ENCODE measurements around the gene CD164L2. TPM values are rescaled to one million over a fixed set of nuclear protein-coding genes. Genes with fewer than 3 reads are reported as not detected.
"Not testable (repeated sequence)": the region's sequence is repeated elsewhere in the genome, so short reads cannot be mapped to it uniquely, and the experiment has no call there.

CD164L2 gene
- not detected for polyA plus RNA-seq

DNA sequence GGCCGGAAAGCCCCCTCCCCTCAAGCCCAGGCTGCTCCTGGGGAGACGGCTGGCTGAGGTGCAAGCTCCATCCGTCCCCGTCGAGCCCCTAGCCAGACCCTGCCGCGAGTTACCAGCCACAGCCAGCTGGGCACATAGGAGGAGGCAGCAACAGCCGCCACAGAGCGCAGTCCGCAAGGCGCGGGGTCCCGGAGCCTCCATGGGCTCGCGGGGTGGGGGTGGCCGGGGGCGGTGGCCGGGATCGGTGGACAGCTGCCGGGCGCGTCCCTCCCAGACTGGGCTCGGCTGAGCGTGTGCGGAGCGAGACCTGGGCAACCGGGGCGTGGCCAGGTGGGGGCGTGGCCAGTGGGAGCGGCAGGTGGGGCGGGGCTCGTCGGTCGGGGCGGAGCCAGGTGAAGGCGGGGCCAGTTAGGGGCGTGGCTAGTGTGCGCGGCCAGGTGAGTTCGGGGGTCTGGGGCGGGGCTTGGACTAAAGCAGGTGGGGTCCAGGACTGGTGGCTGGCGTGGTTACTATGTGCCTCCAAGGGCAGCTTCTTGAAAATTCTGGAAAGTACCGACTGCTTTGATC lies at the start of gene CD164L2:
CD164L2 (minus strand) TSS at position 295 of the 567 bp plus-strand sequence; CDS start at position 201, 94 bp downstream.
- no peak within 1 kb of the TSS for H3K4me3 Mint-ChIP-seq
- H3K36me3 Mint-ChIP-seq = no peaks in the 10 kb centered on the region

GRCh38 chr1:27432725-27433124 lies 49.6 kb upstream of the CD164L2 start:
- H3K27me3 Mint-ChIP-seq, H3K36me3 Mint-ChIP-seq, H3K9me3 Mint-ChIP-seq: not testable (repeated sequence)
- Mint-ChIP-seq H3K27ac (peak overlapping the region in 1 of 3 donors; percentile 73), H3K4me3 (peak overlapping the region in 1 of 4 donors; percentile 74), H3K4me1 (peaks cover 62 to 70% (median 68%) of the 10 kb centered on the region in 3 donors)

More for the DNA sequence above, at the start of gene CD164L2:
- no peaks in the 10 kb centered on the region for H3K9me3 Mint-ChIP-seq
- peaks cover 5 to 11% (median 6%) of the 10 kb centered on the region in 3 donors for H3K4me1 Mint-ChIP-seq
- H3K27me3 Mint-ChIP-seq = no peaks in the 10 kb centered on the region
- no peak within 1 kb of the TSS for H3K27ac Mint-ChIP-seq

DNA sequence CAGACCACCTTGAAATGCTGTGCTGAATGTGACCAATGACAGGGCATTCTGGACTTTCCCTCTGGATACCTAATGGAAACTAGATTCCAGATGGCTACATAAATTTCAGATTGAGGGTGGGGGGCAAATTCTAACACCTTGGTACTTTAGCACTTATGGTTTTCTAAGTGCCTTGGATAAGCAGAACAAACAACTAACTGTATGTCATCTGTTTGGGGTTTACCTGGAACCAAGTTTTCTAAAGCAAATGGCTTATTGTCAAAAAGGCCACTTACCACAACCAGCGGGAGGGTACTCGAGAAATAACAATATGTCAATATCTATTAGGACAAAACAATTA lies 48.4 kb upstream of the CD164L2 start:
- Mint-ChIP-seq H3K27ac (peak overlapping the region; percentile 71 to 80 (median 73)), H3K36me3 (peaks cover 2% of the 10 kb centered on the region), H3K27me3 (no peaks in the 10 kb centered on the region), H3K4me1 (peaks cover 61 to 69% (median 64%) of the 10 kb centered on the region in 3 donors), H3K4me3 (peak overlapping the region in 3 of 4 donors; percentile 8 to 78 (median 41)), H3K9me3 (no peaks in the 10 kb centered on the region)

GRCh38 chr1:27430903-27431600 lies 47.9 kb upstream of the CD164L2 start:
- H3K4me3 Mint-ChIP-seq = peak overlapping the region in 3 of 4 donors; percentile 41 to 78 (median 57)
- peaks cover 62 to 67% (median 63%) of the 10 kb centered on the region in 3 donors for H3K4me1 Mint-ChIP-seq
- H3K27ac Mint-ChIP-seq = peak overlapping the region; percentile 71 to 80 (median 73)
- H3K9me3 Mint-ChIP-seq = no peaks in the 10 kb centered on the region
- peaks cover 3% of the 10 kb centered on the region for H3K36me3 Mint-ChIP-seq
- H3K27me3 Mint-ChIP-seq = no peaks in the 10 kb centered on the region

DNA sequence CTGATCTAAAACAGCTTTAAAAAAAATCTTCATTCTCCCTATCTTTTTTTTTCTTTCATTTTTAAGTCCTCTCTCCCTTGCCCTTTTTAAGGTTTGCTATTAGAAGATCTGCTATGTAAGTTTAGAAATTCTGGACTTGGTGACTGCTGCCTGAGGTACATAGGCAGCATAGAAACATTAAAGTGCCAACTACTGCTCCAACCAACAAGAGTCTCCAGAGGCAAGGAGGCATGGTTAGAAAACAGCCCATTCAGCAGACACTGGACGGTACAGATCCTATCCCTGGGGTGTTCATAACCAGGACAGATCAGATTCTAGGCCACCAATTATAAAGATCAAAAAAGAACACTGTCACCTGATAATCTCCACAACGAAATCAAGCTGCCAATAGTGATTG lies 45.9 kb upstream of the CD164L2 start:
- Mint-ChIP-seq H3K4me3 (peak overlapping the region in 3 of 4 donors; percentile 37 to 76 (median 66)), H3K9me3 (no peaks in the 10 kb centered on the region), H3K4me1 (peaks cover 52 to 57% (median 53%) of the 10 kb centered on the region in 3 donors), H3K27me3 (no peaks in the 10 kb centered on the region), H3K27ac (peak overlapping the region; percentile 82 to 93 (median 89)), H3K36me3 (peaks cover 4% of the 10 kb centered on the region)

GRCh38 chr1:27428316-27429028 lies 45.3 kb upstream of the CD164L2 start:
- peaks cover 4% of the 10 kb centered on the region for H3K36me3 Mint-ChIP-seq
- peak overlapping the region in 3 of 4 donors; percentile 37 to 76 (median 66) for H3K4me3 Mint-ChIP-seq
- no peaks in the 10 kb centered on the region for H3K9me3 Mint-ChIP-seq
- H3K4me1 Mint-ChIP-seq = peaks cover 46 to 53% (median 48%) of the 10 kb centered on the region in 3 donors
- no peaks in the 10 kb centered on the region for H3K27me3 Mint-ChIP-seq
- H3K27ac Mint-ChIP-seq = peak overlapping the region; percentile 82 to 93 (median 89)

DNA sequence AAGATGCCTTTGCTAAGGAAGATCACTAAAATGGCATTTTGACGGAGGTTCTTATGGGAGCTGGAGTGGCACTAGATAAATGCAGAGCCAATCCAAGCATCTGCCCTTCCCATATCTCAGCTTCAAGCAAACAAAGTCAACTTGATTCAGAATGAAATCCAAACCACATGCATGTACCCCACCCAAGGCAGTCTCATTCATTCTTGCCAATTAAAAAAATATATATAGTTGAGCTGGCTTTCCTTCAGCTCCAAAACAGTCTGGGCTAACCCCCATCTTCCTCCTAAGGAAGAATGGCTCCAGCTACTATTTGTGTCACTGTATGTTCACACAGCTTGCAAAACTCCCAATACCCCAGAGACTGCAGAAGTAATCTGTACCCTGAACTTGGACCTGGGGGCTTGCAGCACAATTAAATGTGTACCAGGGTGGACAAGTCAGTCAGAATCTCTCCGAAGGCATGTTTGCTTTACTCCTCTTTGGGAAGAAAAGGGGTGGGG lies 44.7 kb upstream of the CD164L2 start:
- no peaks in the 10 kb centered on the region for H3K9me3 Mint-ChIP-seq
- H3K4me3 Mint-ChIP-seq = peak overlapping the region in 3 of 4 donors; percentile 63 to 74 (median 73)
- H3K36me3 Mint-ChIP-seq = peaks cover 4% of the 10 kb centered on the region

DNA sequence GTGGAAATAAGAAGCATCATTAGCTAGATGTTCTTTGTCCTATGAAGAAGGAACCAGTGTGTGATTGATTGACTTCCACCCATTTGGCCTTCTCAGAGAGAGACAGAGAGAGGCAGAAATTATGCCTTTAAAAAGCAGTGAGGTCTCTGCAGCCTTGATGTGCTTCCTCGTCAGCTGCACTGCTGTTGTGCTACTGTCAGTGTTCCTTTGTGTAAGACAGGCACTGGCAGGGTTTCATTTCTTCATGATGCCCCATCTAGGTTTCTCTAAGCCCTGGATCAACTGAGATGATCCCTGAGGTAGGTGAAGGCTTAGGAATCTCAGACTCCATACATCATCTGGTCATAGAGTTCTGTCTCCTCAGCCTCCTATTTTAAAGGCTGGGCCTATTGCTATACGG lies 44.2 kb upstream of the CD164L2 start:
- Mint-ChIP-seq H3K36me3 (peaks cover 4% of the 10 kb centered on the region), H3K27me3 (no peaks in the 10 kb centered on the region), H3K27ac (peak overlapping the region; percentile 82 to 93 (median 89)), H3K4me3 (peak overlapping the region in 3 of 4 donors; percentile 63 to 74 (median 73)), H3K9me3 (no peaks in the 10 kb centered on the region), H3K4me1 (peaks cover 42 to 51% (median 46%) of the 10 kb centered on the region in 3 donors)

More for the DNA sequence above, 44.7 kb upstream of the CD164L2 start:
- peaks cover 42 to 48% (median 42%) of the 10 kb centered on the region in 3 donors for H3K4me1 Mint-ChIP-seq
- no peaks in the 10 kb centered on the region for H3K27me3 Mint-ChIP-seq
- H3K27ac Mint-ChIP-seq = peak overlapping the region; percentile 82 to 93 (median 89)

- H3K4me1 Mint-ChIP-seq = peaks cover 33 to 44% (median 43%) of the 10 kb centered on the region in 3 donors
- H3K27me3 Mint-ChIP-seq = no peaks in the 10 kb centered on the region
- peaks cover 6% of the 10 kb centered on the region for H3K36me3 Mint-ChIP-seq
- no peaks in the 10 kb centered on the region for H3K9me3 Mint-ChIP-seq
- no peak overlapping the region for H3K4me3 Mint-ChIP-seq
- H3K27ac Mint-ChIP-seq = no peak overlapping the region
Observed at GRCh38 chr1:27423709-27424108, 40.6 kb upstream of the CD164L2 start.

- no peaks in the 10 kb centered on the region for H3K9me3 Mint-ChIP-seq
- H3K4me1 Mint-ChIP-seq = peaks cover 39 to 45% (median 44%) of the 10 kb centered on the region in 3 donors
- H3K27me3 Mint-ChIP-seq = no peaks in the 10 kb centered on the region
- H3K4me3 Mint-ChIP-seq = peak overlapping the region; percentile 14 to 88 (median 50)
- peak overlapping the region; percentile 70 to 91 (median 79) for H3K27ac Mint-ChIP-seq
- peaks cover 6% of the 10 kb centered on the region for H3K36me3 Mint-ChIP-seq
Observed at GRCh38 chr1:27418326-27419185, 35.4 kb upstream of the CD164L2 start.

- Mint-ChIP-seq H3K9me3 (no peaks in the 10 kb centered on the region), H3K27me3 (no peaks in the 10 kb centered on the region), H3K36me3 (peaks cover 6% of the 10 kb centered on the region), H3K4me1 (peaks cover 38 to 45% (median 44%) of the 10 kb centered on the region in 3 donors), H3K27ac (peak overlapping the region; percentile 70 to 91 (median 79)), H3K4me3 (peak overlapping the region in 2 of 4 donors; percentile 15 to 85)
Observed at GRCh38 chr1:27417713-27418112, 34.6 kb upstream of the CD164L2 start.

- Mint-ChIP-seq H3K4me3 (peak overlapping the region in 2 of 4 donors; percentile 51 to 74), H3K4me1 (peaks cover 30 to 40% (median 38%) of the 10 kb centered on the region in 3 donors), H3K36me3 (peaks cover 4% of the 10 kb centered on the region), H3K27ac (peak overlapping the region; percentile 60 to 86 (median 85)), H3K9me3 (no peaks in the 10 kb centered on the region), H3K27me3 (no peaks in the 10 kb centered on the region)
Observed at GRCh38 chr1:27416387-27417111, 33.4 kb upstream of the CD164L2 start.

GRCh38 chr1:27414091-27414490 lies 31.0 kb upstream of the CD164L2 start:
- Mint-ChIP-seq H3K9me3 (no peaks in the 10 kb centered on the region), H3K36me3 (peaks cover 4% of the 10 kb centered on the region), H3K27me3 (no peaks in the 10 kb centered on the region), H3K4me3 (no peak overlapping the region), H3K4me1 (peaks cover 24 to 34% (median 29%) of the 10 kb centered on the region in 3 donors), H3K27ac (peak overlapping the region in 1 of 3 donors; percentile 28)
